Neural cell (in vitro differentiated cells): ENCODE measurements around the gene MOV10L1. TPM values are rescaled to one million over a fixed set of nuclear protein-coding genes. Genes with fewer than 3 reads are reported as not detected.
A peak's percentile ranks its signal among the peaks of the same experiment; 100 is the strongest.

Source experiments
- H2AFZ ChIP-seq: fragments of 200-600, 300-800 bp; sonication (generic), shearing (Covaris generic); 2 replicates; pipeline ENCODE4 v1.6.0; 2014; ENCODE audit warnings: low read depth, mild to moderate bottlenecking, antibody characterized with exemption, low read length, moderate library complexity
- H3F3A ChIP-seq: fragments of 200-600 bp; shearing (Covaris generic); 2 replicates; pipeline ENCODE4 v1.6.1; 2016; ENCODE audit warnings: mild to moderate bottlenecking, moderate library complexity, mixed read lengths, antibody characterized with exemption, low read length; ENCODE audit not compliant: insufficient read depth, poor library complexity, severe bottlenecking
- H3K27ac ChIP-seq: fragments of 200-600, 300-800 bp; sonication (generic), shearing (Covaris generic); 2 replicates; pipeline ENCODE4 v1.5.1; 2014; ENCODE audit warnings: mild to moderate bottlenecking, low read length, moderate library complexity
- H3K27me3 ChIP-seq: fragments of 300-800, 200-600 bp; sonication (generic), shearing (Covaris generic); 2 replicates; pipeline ENCODE4 v1.6.0; 2014; ENCODE audit warnings: mild to moderate bottlenecking, low read depth, low read length, moderate library complexity; ENCODE audit not compliant: insufficient read depth
- H3K36me3 ChIP-seq: fragments of 300-800, 200-600 bp; sonication (generic), shearing (Covaris generic); 2 replicates; pipeline ENCODE4 v1.5.1; 2014; ENCODE audit warnings: mild to moderate bottlenecking, antibody characterized with exemption, low read length, moderate library complexity; ENCODE audit not compliant: insufficient read depth
- H3K4me2 ChIP-seq: fragments of 300-800, 200-600 bp; sonication (generic), shearing (Covaris generic); 2 replicates; pipeline ENCODE4 v1.6.0; 2014; ENCODE audit warnings: mild to moderate bottlenecking, low read length
- H3K4me3 ChIP-seq: fragments of 300-800, 200-600 bp; sonication (generic), shearing (Covaris generic); 2 replicates; pipeline ENCODE4 v1.5.1; 2014; ENCODE audit warnings: mild to moderate bottlenecking, low read length, moderate library complexity
- H3K79me2 ChIP-seq: fragments of 200-600 bp; shearing (Covaris generic); replicated peaks from 2 replicates; pipeline ENCODE4 v1.6.0; 2014; ENCODE audit warnings: mild to moderate bottlenecking, low read length, moderate library complexity; ENCODE audit not compliant: insufficient read depth
- H3K9ac ChIP-seq: fragments of 300-800, 200-600 bp; sonication (generic), shearing (Covaris generic); 2 replicates; pipeline ENCODE4 v1.6.1; 2016; ENCODE audit warnings: mild to moderate bottlenecking, low read length, mixed read lengths
- H3K9me2 ChIP-seq: fragments of 200-600 bp; shearing (Covaris generic); 2 replicates; pipeline ENCODE4 v1.6.1; 2016; ENCODE audit warnings: mild to moderate bottlenecking, low read length, mixed read lengths; ENCODE audit not compliant: insufficient read depth
- H3K9me3 ChIP-seq: fragments of 200-600, 300-800 bp; sonication (generic), shearing (Covaris generic); 2 replicates; pipeline ENCODE4 v1.6.1; 2016; ENCODE audit warnings: mild to moderate bottlenecking, mixed run types, low read length, moderate library complexity, mixed read lengths
- H4K20me1 ChIP-seq: fragments of 200-600 bp; shearing (Covaris generic); 2 replicates; pipeline ENCODE4 v1.6.1; 2016; ENCODE audit warnings: mild to moderate bottlenecking, mixed run types; ENCODE audit not compliant: insufficient read depth
- CTCF ChIP-seq: fragments of 450-650 bp; IDR thresholded peaks from 2 replicates; pipeline ENCODE4 v1.5.1; 2014; ENCODE audit warnings: antibody characterized with exemption, mild to moderate bottlenecking, moderate library complexity; ENCODE audit not compliant: poor library complexity, severe bottlenecking
- EP300 ChIP-seq: fragments of 450-650 bp; conservative IDR thresholded peaks from 2 replicates; pipeline ENCODE4 v1.6.1; 2014; ENCODE audit warnings: antibody characterized with exemption, mild to moderate bottlenecking, moderate library complexity; ENCODE audit not compliant: poor library complexity, severe bottlenecking
- EZH2 ChIP-seq: fragments of 200-600, 300-800 bp; shearing (Covaris generic), sonication (generic); IDR thresholded peaks from 2 replicates; pipeline ENCODE4 v1.6.1; 2014; ENCODE audit warnings: antibody characterized with exemption, low read length, borderline replicate concordance, mild to moderate bottlenecking; ENCODE audit not compliant: insufficient read depth, poor library complexity, severe bottlenecking
- MXI1 ChIP-seq: fragments of 450-650 bp; conservative IDR thresholded peaks from 2 replicates; pipeline ENCODE4 v1.6.1; 2014; ENCODE audit warnings: antibody characterized with exemption, mild to moderate bottlenecking; ENCODE audit not compliant: poor library complexity, severe bottlenecking
- POLR2AphosphoS5 ChIP-seq: IDR thresholded peaks from 2 replicates; pipeline ENCODE4 v1.6.1; 2012
- RAD21 ChIP-seq: fragments of 450-650 bp; conservative IDR thresholded peaks from 2 replicates; pipeline ENCODE4 v1.6.1; 2014; ENCODE audit warnings: antibody characterized with exemption, mild to moderate bottlenecking, moderate library complexity
- SMC3 ChIP-seq: fragments of 450-650 bp; conservative IDR thresholded peaks from 2 replicates; pipeline ENCODE4 v1.6.1; 2014; ENCODE audit warnings: antibody characterized with exemption, mild to moderate bottlenecking, moderate library complexity; ENCODE audit not compliant: poor library complexity
- TAF1 ChIP-seq: IDR thresholded peaks from 2 replicates; pipeline ENCODE4 v1.6.1; 2012; ENCODE audit warnings: low read depth
- polyA plus RNA-seq: library from polyadenylated mRNA; depleted of rRNA; stranded (reverse); fragments of >200 nt; gene quantifications from 2 replicates; pipeline ENCODE4 v1.2.3, GENCODE V29; 2014
- TF ChIP-seq, protein P1 (sequence below): IDR thresholded peaks from 2 replicates; pipeline ENCODE4 v1.6.1; 2012; ENCODE audit warnings: borderline replicate concordance

MOV10L1 gene
- polyA plus RNA-seq, 1 donor from 2014 or later, result not detected

- H3K9ac ChIP-seq, result peak overlapping the region; percentile 44
- H4K20me1 ChIP-seq, result no peaks in the 10 kb centered on the region
- H3K27me3 ChIP-seq, result peaks cover 10% of the 10 kb centered on the region
- H3F3A ChIP-seq, result no peaks in the 10 kb centered on the region
- TF ChIP-seq SMC3 (no peak), TAF1 (no peak), EP300 (no peak), MXI1 (no peak), POLR2AphosphoS5 (no peak), CTCF (no peak)
- TF ChIP-seq, protein P1, sequence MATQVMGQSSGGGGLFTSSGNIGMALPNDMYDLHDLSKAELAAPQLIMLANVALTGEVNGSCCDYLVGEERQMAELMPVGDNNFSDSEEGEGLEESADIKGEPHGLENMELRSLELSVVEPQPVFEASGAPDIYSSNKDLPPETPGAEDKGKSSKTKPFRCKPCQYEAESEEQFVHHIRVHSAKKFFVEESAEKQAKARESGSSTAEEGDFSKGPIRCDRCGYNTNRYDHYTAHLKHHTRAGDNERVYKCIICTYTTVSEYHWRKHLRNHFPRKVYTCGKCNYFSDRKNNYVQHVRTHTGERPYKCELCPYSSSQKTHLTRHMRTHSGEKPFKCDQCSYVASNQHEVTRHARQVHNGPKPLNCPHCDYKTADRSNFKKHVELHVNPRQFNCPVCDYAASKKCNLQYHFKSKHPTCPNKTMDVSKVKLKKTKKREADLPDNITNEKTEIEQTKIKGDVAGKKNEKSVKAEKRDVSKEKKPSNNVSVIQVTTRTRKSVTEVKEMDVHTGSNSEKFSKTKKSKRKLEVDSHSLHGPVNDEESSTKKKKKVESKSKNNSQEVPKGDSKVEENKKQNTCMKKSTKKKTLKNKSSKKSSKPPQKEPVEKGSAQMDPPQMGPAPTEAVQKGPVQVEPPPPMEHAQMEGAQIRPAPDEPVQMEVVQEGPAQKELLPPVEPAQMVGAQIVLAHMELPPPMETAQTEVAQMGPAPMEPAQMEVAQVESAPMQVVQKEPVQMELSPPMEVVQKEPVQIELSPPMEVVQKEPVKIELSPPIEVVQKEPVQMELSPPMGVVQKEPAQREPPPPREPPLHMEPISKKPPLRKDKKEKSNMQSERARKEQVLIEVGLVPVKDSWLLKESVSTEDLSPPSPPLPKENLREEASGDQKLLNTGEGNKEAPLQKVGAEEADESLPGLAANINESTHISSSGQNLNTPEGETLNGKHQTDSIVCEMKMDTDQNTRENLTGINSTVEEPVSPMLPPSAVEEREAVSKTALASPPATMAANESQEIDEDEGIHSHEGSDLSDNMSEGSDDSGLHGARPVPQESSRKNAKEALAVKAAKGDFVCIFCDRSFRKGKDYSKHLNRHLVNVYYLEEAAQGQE, result no peak
- H3K36me3 ChIP-seq, result no peaks in the 10 kb centered on the region
- H2AFZ ChIP-seq, result no peak overlapping the region
- H3K27ac ChIP-seq, result no peak overlapping the region
- H3K9me2 ChIP-seq, result no peaks in the 10 kb centered on the region
- peak overlapping the region; percentile 58 for H3K4me3 ChIP-seq
- H3K4me2 ChIP-seq, result no peak overlapping the region
- H3K79me2 ChIP-seq, result no peaks in the 10 kb centered on the region
- no peaks in the 10 kb centered on the region for H3K9me3 ChIP-seq
Observed at GRCh38 chr22:50169181-50169759, 79.5 kb downstream of the MOV10L1 start.

DNA sequence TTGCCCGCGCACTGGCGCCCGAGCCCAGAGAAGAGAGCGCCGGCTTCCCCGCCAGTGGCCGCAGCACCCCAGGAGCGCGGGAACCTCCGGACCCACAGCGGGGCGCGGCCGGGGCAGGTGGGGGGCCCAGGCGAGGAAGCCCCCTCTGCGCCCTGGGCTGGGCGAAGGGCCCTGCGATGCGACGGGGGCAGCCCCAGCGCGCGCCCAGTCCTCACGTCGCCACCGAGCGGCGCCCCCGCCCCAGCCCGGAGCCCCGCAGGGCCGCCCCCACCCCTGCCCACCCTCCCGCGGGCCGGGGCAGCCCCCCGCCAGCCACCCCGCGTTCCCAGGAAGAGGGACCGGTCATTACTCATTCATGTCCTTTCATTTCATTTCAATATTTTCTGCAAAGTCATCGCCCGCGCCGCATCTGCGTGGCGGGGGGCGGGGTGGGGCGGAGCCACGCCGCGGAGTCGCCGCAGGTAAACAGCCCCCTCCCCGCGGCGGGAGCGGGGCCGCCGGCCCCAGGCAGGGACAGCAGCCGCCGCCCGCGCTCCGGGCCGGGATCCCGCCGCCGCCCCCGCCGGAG, 80.1 kb downstream of the MOV10L1 start:
- no peaks in the 10 kb centered on the region for H3K9me2 ChIP-seq
- H3K4me3 ChIP-seq, result peak overlapping the region; percentile 58
- no peaks in the 10 kb centered on the region for H3F3A ChIP-seq
- H3K4me2 ChIP-seq, result no peak overlapping the region
- H3K79me2 ChIP-seq, result no peaks in the 10 kb centered on the region
- no peaks in the 10 kb centered on the region for H3K36me3 ChIP-seq
- TF ChIP-seq SMC3 (no peak), CTCF (no peak), POLR2AphosphoS5 (no peak), RAD21 (no peak), EZH2 (no peak), EP300 (no peak), MXI1 (no peak), TAF1 (no peak)
- TF ChIP-seq, protein P1, result no peak
- peak overlapping the region; percentile 44 for H3K9ac ChIP-seq
- no peak overlapping the region for H2AFZ ChIP-seq
- H3K9me3 ChIP-seq, result no peaks in the 10 kb centered on the region
- no peak overlapping the region for H3K27ac ChIP-seq
- peaks cover 10% of the 10 kb centered on the region for H3K27me3 ChIP-seq
- H4K20me1 ChIP-seq, result no peaks in the 10 kb centered on the region
